IMR-90 (cell line): ENCODE measurements around the gene SKP1. TPM values are rescaled to one million over a fixed set of nuclear protein-coding genes. Genes with fewer than 3 reads are reported as not detected.

ENCODE experiments used
- ATAC-seq: fragments of 200-7000 bp; cut with Tn5 transposase; 2 replicates; pipeline ENCODE4 v1.9.1; 2020; ENCODE audit warnings: low read depth, mild to moderate bottlenecking, moderate library complexity
- BruUV-seq: library from RNA; stranded (reverse); fragments of 400-500 nt; replicated peaks from 2 replicates; lab custom pipeline; 2021; lab: Mats Ljungman, UMichigan
- CTCF ChIA-PET: fragments of 300-600 bp; formaldehyde crosslinking; extraction: SDS; loops from one replicate; lab custom pipeline; 2021; ENCODE audit warnings: antibody characterized with exemption; lab: Yijun Ruan, JAX
- POLR2A ChIA-PET: fragments of 300-600 bp; sonication (Branson Sonifier 250); formaldehyde crosslinking; loops from one replicate; lab custom pipeline; 2022; ENCODE audit warnings: antibody characterized with exemption; ENCODE audit not compliant: unreplicated experiment; lab: Charles Lee
- DNase-seq: peaks from one replicate; pipeline ENCODE4 v3.0.0; 2013
- H2AFZ ChIP-seq: replicated peaks from 2 replicates; pipeline ENCODE3; 2013; ENCODE audit warnings: low read length, mild to moderate bottlenecking; ENCODE audit not compliant: poor library complexity
- H2AK5ac ChIP-seq: 2 replicates; pipeline ENCODE4 v1.6.1; 2013; ENCODE audit warnings: low read depth, low read length, inconsistent platforms
- H2AK9ac ChIP-seq: replicated peaks from 2 replicates; pipeline ENCODE3; 2013; ENCODE audit warnings: mild to moderate bottlenecking, low read depth, low read length, moderate library complexity; ENCODE audit not compliant: poor library complexity
- H2BK120ac ChIP-seq: 2 replicates; pipeline ENCODE4 v1.6.1; 2013; ENCODE audit warnings: low read depth, low read length, inconsistent platforms
- H2BK15ac ChIP-seq: 3 replicates; pipeline ENCODE4 v1.6.1; 2013; ENCODE audit warnings: low read depth, low read length, inconsistent platforms
- H2BK20ac ChIP-seq: 2 replicates; pipeline ENCODE4 v1.6.1; 2013; ENCODE audit warnings: low read depth, mild to moderate bottlenecking, inconsistent platforms, low read length, moderate library complexity
- H2BK5ac ChIP-seq: 2 replicates; pipeline ENCODE4 v1.6.1; 2013; ENCODE audit warnings: mild to moderate bottlenecking, low read depth, low read length, inconsistent platforms; ENCODE audit not compliant: poor library complexity, severe bottlenecking
- H3K14ac ChIP-seq: replicated peaks from 2 replicates; pipeline ENCODE4 v1.6.1; 2013; ENCODE audit warnings: low read depth, low read length, inconsistent platforms
- H3K18ac ChIP-seq: 2 replicates; pipeline ENCODE4 v1.6.1; 2013; ENCODE audit warnings: low read depth, low read length, control low read depth
- H3K23ac ChIP-seq: 2 replicates; pipeline ENCODE4 v1.6.1; 2013; ENCODE audit warnings: low read depth, low read length, inconsistent platforms
- H3K27ac ChIP-seq: 2 replicates; pipeline ENCODE4 v1.5.1; 2013; ENCODE audit warnings: mild to moderate bottlenecking, control low read depth, low read length; ENCODE audit not compliant: insufficient read depth
- H3K27me3 ChIP-seq: 2 replicates; pipeline ENCODE4 v1.6.1; 2013; ENCODE audit warnings: low read length; ENCODE audit not compliant: control insufficient read depth, insufficient read depth
- H3K36me3 ChIP-seq: 2 replicates; pipeline ENCODE4 v1.6.1; 2013; ENCODE audit warnings: low read length, mixed read lengths; ENCODE audit not compliant: control insufficient read depth, insufficient read depth
- H3K4ac ChIP-seq: 2 replicates; pipeline ENCODE4 v1.6.1; 2013; ENCODE audit warnings: low read depth, low read length, inconsistent platforms
- H3K4me1 ChIP-seq: 2 replicates; pipeline ENCODE4 v1.6.1; 2013; ENCODE audit warnings: low read length, mixed read lengths; ENCODE audit not compliant: control insufficient read depth, insufficient read depth
- H3K4me2 ChIP-seq: 2 replicates; pipeline ENCODE4 v1.6.1; 2013; ENCODE audit warnings: low read depth, mild to moderate bottlenecking, control low read depth, low read length, moderate library complexity
- H3K4me3 ChIP-seq: 2 replicates; pipeline ENCODE4 v1.5.1; 2013; ENCODE audit warnings: low read depth, mild to moderate bottlenecking, control low read depth, low read length, moderate library complexity; ENCODE audit not compliant: insufficient read depth
- H3K56ac ChIP-seq: 2 replicates; pipeline ENCODE4 v1.6.1; 2013; ENCODE audit warnings: low read length, inconsistent platforms; ENCODE audit not compliant: insufficient read depth; ENCODE audit errors: extremely low read depth
- H3K79me1 ChIP-seq, 2 experiments: 2 replicates each; pipeline ENCODE4 v1.6.1; 2013; ENCODE audit warnings: low read length in 2 of 2, inconsistent platforms in 1 of 2, low read depth in 1 of 2
- H3K9ac ChIP-seq: 2 replicates; pipeline ENCODE4 v1.6.1; 2013; ENCODE audit warnings: low read depth, low read length, control low read depth
- H3K9me1 ChIP-seq: 2 replicates; pipeline ENCODE4 v1.6.1; 2013; ENCODE audit warnings: low read length, inconsistent platforms; ENCODE audit not compliant: insufficient read depth
- H3K9me3 ChIP-seq: 2 replicates; pipeline ENCODE4 v1.6.1; 2013; ENCODE audit warnings: low read length; ENCODE audit not compliant: control insufficient read depth, insufficient read depth
- H4K20me1 ChIP-seq: 2 replicates; pipeline ENCODE4 v1.6.1; 2013; ENCODE audit warnings: low read length, inconsistent platforms; ENCODE audit not compliant: insufficient read depth
- H4K5ac ChIP-seq: 2 replicates; pipeline ENCODE4 v1.6.1; 2013; ENCODE audit warnings: mild to moderate bottlenecking, low read depth, low read length, control low read depth
- H4K8ac ChIP-seq, 2 experiments: 2 replicates each; pipeline ENCODE4 v1.6.1; 2013; ENCODE audit warnings: low read depth in 2 of 2, low read length in 2 of 2, control low read depth in 1 of 2, inconsistent platforms in 1 of 2
- H4K91ac ChIP-seq: 2 replicates; pipeline ENCODE4 v1.6.1; 2013; ENCODE audit warnings: low read depth, low read length, inconsistent platforms; ENCODE audit not compliant: insufficient read depth
- BHLHE40 ChIP-seq: fragments of 150-350 bp; IDR thresholded peaks from 2 replicates; pipeline ENCODE4 v1.6.1; 2016; ENCODE audit warnings: mild to moderate bottlenecking, low read depth, low read length
- CEBPB ChIP-seq: IDR thresholded peaks from 2 replicates; pipeline ENCODE4 v1.6.1; 2012; ENCODE audit warnings: low read depth, low read length, improper control_type of control experiment
- CHD1 ChIP-seq: IDR thresholded peaks from 2 replicates; pipeline ENCODE4 v1.6.1; 2012; ENCODE audit warnings: low read depth, low read length, improper control_type of control experiment
- FOS ChIP-seq: fragments of 150-350 bp; IDR thresholded peaks from 2 replicates; pipeline ENCODE4 v1.6.1; 2016; ENCODE audit warnings: low read depth, low read length
- MAFK ChIP-seq: IDR thresholded peaks from 2 replicates; pipeline ENCODE4 v1.6.1; 2012; ENCODE audit warnings: low read depth, low read length, improper control_type of control experiment
- MAZ ChIP-seq: IDR thresholded peaks from 2 replicates; pipeline ENCODE4 v1.6.1; 2012; ENCODE audit warnings: low read depth, mild to moderate bottlenecking, low read length, improper control_type of control experiment, moderate library complexity, borderline replicate concordance
- MXI1 ChIP-seq: IDR thresholded peaks from 2 replicates; pipeline ENCODE4 v1.6.1; 2012; ENCODE audit warnings: low read depth, mild to moderate bottlenecking, low read length, moderate library complexity, borderline replicate concordance
- NFE2L2 ChIP-seq: fragments of 150-350 bp; IDR thresholded peaks from 2 replicates; pipeline ENCODE4 v1.6.1; 2016; ENCODE audit warnings: low read depth, mild to moderate bottlenecking, low read length
- POLR2A ChIP-seq: IDR thresholded peaks from 2 replicates; pipeline ENCODE4 v1.6.1; 2012; ENCODE audit warnings: mild to moderate bottlenecking, low read depth, low read length
- RAD21 ChIP-seq: IDR thresholded peaks from 2 replicates; pipeline ENCODE4 v1.6.1; 2012; ENCODE audit warnings: low read length, improper control_type of control experiment
- RCOR1 ChIP-seq: IDR thresholded peaks from 2 replicates; pipeline ENCODE4 v1.6.1; 2012; ENCODE audit warnings: mild to moderate bottlenecking, low read length, improper control_type of control experiment; ENCODE audit not compliant: insufficient replicate concordance
- RFX5 ChIP-seq: IDR thresholded peaks from 2 replicates; pipeline ENCODE4 v1.8.0; 2012; ENCODE audit warnings: low read depth, mild to moderate bottlenecking, low read length, moderate library complexity
- SMC3 ChIP-seq: fragments of 150-350 bp; IDR thresholded peaks from 2 replicates; pipeline ENCODE4 v1.6.1; 2016; ENCODE audit warnings: low read depth, mild to moderate bottlenecking, antibody characterized with exemption, low read length, moderate library complexity
- WGBS, 2 experiments: methylation state at CpG; one replicate each; pipeline versions ENCODE4 v1.1.5 to v1.1.7; 2013; ENCODE audit warnings: missing lambda C conversion rate in 2 of 2; ENCODE audit not compliant: insufficient read length in 1 of 2; ENCODE audit errors: extremely low coverage in 2 of 2; 5-methylcytosine and 5-hydroxymethylcytosine counted together
- dilution Hi-C: fragments of 300-500 bp; cut with HindIII; formaldehyde crosslinking; loops from one replicate; pipeline ENCODE4 v1.14.3; 2018; ENCODE audit warnings: low sequenced_read_pairs; ENCODE audit not compliant: unreplicated experiment
- in situ Hi-C: fragments of 300-500 bp; cut with MboI; formaldehyde crosslinking; loops from 3 replicates; pipeline ENCODE4 v1.14.3; 2019; ENCODE audit warnings: low sequenced_read_pairs, inconsistent platforms, mixed read lengths
- intact Hi-C: fragments of 100-400 bp; cut with micrococcal nuclease; formaldehyde crosslinking; loops from 2 replicates; pipeline ENCODE4 v1.10.0; 2022
- polyA plus RNA-seq, 3 experiments: library from polyadenylated mRNA; depleted of rRNA; stranded (reverse); fragments of >200 nt; gene quantifications; 2 replicates each; pipeline ENCODE4 v1.2.3, GENCODE V29; 2012; ENCODE audit warnings: low replicate concordance in 1 of 3
- total RNA-seq: library from RNA; depleted of rRNA; stranded (reverse); fragments of >200 nt; gene quantifications from 2 replicates; pipeline ENCODE4 v1.2.3, GENCODE V29; 2012
- TF ChIP-seq, protein P1 (sequence below): fragments of 150-350 bp; IDR thresholded peaks from 2 replicates; pipeline ENCODE4 v1.6.1; 2017; ENCODE audit warnings: mild to moderate bottlenecking, antibody characterized with exemption, low read length, low read depth
- TF ChIP-seq, protein P2 (sequence below): fragments of 150-350 bp; IDR thresholded peaks from 2 replicates; pipeline ENCODE4 v1.6.1; 2016; ENCODE audit warnings: low read depth, mild to moderate bottlenecking, low read length, moderate library complexity, borderline replicate concordance
- TF ChIP-seq, protein P3 (sequence below): conservative IDR thresholded peaks from 2 replicates; pipeline ENCODE4 v1.5.1; 2012; ENCODE audit warnings: mild to moderate bottlenecking, low read depth, low read length, improper control_type of control experiment

Gene SKP1
- total and polyA plus RNA-seq, 2 of the 4 experiments (the other 2 are of a cell fraction) = 206 to 618 TPM

DNA sequence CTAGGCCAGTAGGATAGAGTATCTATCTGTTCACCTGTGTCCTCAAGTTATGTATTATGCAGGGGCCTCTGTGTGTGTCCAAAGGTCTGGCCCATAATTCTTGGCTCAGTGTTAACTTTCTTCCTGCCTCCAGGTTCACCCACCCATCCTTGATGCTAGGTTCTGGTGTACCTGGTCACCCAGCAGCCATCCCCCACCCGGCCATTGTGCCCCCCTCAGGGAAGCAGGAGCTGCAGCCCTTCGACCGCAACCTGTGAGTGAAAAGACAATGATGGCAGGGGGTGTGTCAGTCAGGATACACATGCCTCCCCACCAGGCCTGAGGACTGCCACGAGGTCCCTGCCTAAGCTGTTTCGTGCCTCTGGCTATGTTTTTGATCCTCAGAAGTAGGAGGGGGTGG lies 34.7 kb downstream of the SKP1 start:
- intact Hi-C loops = no loop called here
- Histone ChIP-seq H3K36me3 (peaks cover 44% of the 10 kb centered on the region), H4K5ac (no peak overlapping the region), H3K23ac (no peak overlapping the region), H3K56ac (no peak overlapping the region), H3K14ac (no peak overlapping the region), H2BK5ac (no peak overlapping the region), H3K27me3 (no peaks in the 10 kb centered on the region), H3K4me2 (no peak overlapping the region), H4K20me1 (peaks cover 90% of the 10 kb centered on the region), H3K9me3 (no peaks in the 10 kb centered on the region), H3K4me3 (no peak overlapping the region), H4K8ac (no peak overlapping the region), H3K18ac (no peak overlapping the region), H3K9me1 (peaks cover 11% of the 10 kb centered on the region; the same call in 1 of the 2 replicates), H2AK9ac (no peak overlapping the region), H4K91ac (no peak overlapping the region), H2BK20ac (no peak overlapping the region), H3K9ac (no peak overlapping the region), H2AK5ac (no peak overlapping the region), H2BK120ac (no peak overlapping the region), H2AFZ (no peak overlapping the region), H3K79me1 (peaks cover 33 to 91% of the 10 kb centered on the region in 2 experiments; a peak in 3 of 4 replicates), H3K4ac (no peak overlapping the region), H2BK15ac (no peak overlapping the region), H3K27ac (no peak overlapping the region), H3K4me1 (peaks cover 20% of the 10 kb centered on the region)
- WGBS, 2 experiments = no CpG with 5 or more reads among the region's 5 CpGs
- DNase-seq (no peak), ATAC-seq (no peak)
- ChIA-PET POLR2A (no interaction called here), CTCF (interaction anchor here (3.2 kb wide), 1 partner anchor 102 kb away, joined by 47 read pairs; no protein-coding TSS in a partner anchor)
- no peak for TF ChIP-seq MAFK
- TF ChIP-seq, protein P1, sequence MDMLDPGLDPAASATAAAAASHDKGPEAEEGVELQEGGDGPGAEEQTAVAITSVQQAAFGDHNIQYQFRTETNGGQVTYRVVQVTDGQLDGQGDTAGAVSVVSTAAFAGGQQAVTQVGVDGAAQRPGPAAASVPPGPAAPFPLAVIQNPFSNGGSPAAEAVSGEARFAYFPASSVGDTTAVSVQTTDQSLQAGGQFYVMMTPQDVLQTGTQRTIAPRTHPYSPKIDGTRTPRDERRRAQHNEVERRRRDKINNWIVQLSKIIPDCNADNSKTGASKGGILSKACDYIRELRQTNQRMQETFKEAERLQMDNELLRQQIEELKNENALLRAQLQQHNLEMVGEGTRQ = no peak
- no peak for TF ChIP-seq FOS
- TF ChIP-seq RCOR1 = no peak
- no peak for TF ChIP-seq SMC3
- TF ChIP-seq MXI1 = no peak
- TF ChIP-seq MAZ = no peak
- TF ChIP-seq POLR2A = no peak
- TF ChIP-seq, protein P2, sequence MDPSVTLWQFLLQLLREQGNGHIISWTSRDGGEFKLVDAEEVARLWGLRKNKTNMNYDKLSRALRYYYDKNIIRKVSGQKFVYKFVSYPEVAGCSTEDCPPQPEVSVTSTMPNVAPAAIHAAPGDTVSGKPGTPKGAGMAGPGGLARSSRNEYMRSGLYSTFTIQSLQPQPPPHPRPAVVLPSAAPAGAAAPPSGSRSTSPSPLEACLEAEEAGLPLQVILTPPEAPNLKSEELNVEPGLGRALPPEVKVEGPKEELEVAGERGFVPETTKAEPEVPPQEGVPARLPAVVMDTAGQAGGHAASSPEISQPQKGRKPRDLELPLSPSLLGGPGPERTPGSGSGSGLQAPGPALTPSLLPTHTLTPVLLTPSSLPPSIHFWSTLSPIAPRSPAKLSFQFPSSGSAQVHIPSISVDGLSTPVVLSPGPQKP = no peak
- no peak for TF ChIP-seq RFX5
- no peak for TF ChIP-seq CEBPB
- TF ChIP-seq BHLHE40 = no peak
- TF ChIP-seq CHD1 = no peak
- TF ChIP-seq, protein P3, sequence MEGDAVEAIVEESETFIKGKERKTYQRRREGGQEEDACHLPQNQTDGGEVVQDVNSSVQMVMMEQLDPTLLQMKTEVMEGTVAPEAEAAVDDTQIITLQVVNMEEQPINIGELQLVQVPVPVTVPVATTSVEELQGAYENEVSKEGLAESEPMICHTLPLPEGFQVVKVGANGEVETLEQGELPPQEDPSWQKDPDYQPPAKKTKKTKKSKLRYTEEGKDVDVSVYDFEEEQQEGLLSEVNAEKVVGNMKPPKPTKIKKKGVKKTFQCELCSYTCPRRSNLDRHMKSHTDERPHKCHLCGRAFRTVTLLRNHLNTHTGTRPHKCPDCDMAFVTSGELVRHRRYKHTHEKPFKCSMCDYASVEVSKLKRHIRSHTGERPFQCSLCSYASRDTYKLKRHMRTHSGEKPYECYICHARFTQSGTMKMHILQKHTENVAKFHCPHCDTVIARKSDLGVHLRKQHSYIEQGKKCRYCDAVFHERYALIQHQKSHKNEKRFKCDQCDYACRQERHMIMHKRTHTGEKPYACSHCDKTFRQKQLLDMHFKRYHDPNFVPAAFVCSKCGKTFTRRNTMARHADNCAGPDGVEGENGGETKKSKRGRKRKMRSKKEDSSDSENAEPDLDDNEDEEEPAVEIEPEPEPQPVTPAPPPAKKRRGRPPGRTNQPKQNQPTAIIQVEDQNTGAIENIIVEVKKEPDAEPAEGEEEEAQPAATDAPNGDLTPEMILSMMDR = no peak
- TF ChIP-seq NFE2L2 = no peak
- TF ChIP-seq RAD21 = no peak
- dilution Hi-C loops = no loop called here
- in situ Hi-C loops = no loop called here
- BruUV-seq = no TSS peak
